GM10847 (cell line): ENCODE results near the gene ALPL.

Experiments
- POLR2A ChIP-seq: IDR thresholded peaks from 2 replicates; pipeline ENCODE4 v1.6.1; 2011; ENCODE audit not compliant: insufficient read length; ENCODE audit errors: extremely low read depth

The ALPL gene

GRCh38 chr1:21537932-21538630 lies 28.9 kb downstream of the ALPL start:
- no peak for TF ChIP-seq POLR2A

- no peak for TF ChIP-seq POLR2A
Observed at GRCh38 chr1:21539933-21540332, 30.7 kb downstream of the ALPL start.

- no peak for TF ChIP-seq POLR2A
Observed at GRCh38 chr1:21541329-21541728, 32.1 kb downstream of the ALPL start.

GRCh38 chr1:21541835-21542234 lies 32.6 kb downstream of the ALPL start:
- no peak for TF ChIP-seq POLR2A

GRCh38 chr1:21543598-21543997 lies 34.4 kb downstream of the ALPL start:
- TF ChIP-seq POLR2A, result no peak

- TF ChIP-seq POLR2A, result no peak
Observed at GRCh38 chr1:21544095-21544494, 34.9 kb downstream of the ALPL start.

GRCh38 chr1:21546122-21546825 lies 37.1 kb downstream of the ALPL start:
- no peak for TF ChIP-seq POLR2A

- no peak for TF ChIP-seq POLR2A
Observed at GRCh38 chr1:21547876-21548275, 38.7 kb downstream of the ALPL start.

GRCh38 chr1:21550097-21550496 lies 40.9 kb downstream of the ALPL start:
- no peak for TF ChIP-seq POLR2A

- TF ChIP-seq POLR2A, result no peak
Observed at GRCh38 chr1:21550866-21551475, 41.7 kb downstream of the ALPL start.

GRCh38 chr1:21552715-21553114 lies 43.5 kb downstream of the ALPL start:
- TF ChIP-seq POLR2A, result no peak

GRCh38 chr1:21553116-21553926 lies 44.1 kb downstream of the ALPL start:
- TF ChIP-seq POLR2A, result no peak

- TF ChIP-seq POLR2A, result no peak
Observed at GRCh38 chr1:21559788-21560567, 50.8 kb downstream of the ALPL start.

GRCh38 chr1:21560916-21561638 lies 51.9 kb downstream of the ALPL start:
- TF ChIP-seq POLR2A, result no peak
